ENCODE results near the gene CD300LB.

DNA sequence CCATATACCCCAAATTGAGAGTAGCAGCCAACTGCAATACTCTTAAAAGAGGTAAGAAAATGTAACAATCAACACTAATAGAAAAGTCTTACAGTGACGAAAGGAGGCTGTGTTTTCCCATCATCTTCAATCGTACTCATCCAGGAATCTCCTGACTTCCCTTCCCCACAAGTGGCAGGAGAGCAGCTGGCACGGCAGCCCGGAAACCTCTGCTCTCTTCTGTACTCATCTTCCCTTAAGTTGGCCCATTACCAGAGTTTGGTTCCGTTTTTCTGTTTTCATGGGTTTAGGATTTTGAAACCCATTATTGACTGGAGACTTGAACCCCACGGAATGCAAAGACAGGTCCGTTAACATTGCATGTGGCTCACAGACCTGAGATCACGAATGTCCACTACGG is 47.7 kb upstream of the CD300LB start:
- no peak for TF ChIP-seq CTCF (conservative IDR thresholded peaks at IDR 0.05)
- no peak for TF ChIP-seq ZFX (IDR thresholded peaks at IDR 0.05)
